GM12878 (cell line): ENCODE measurements around the gene MAPRE2. TPM values are rescaled to one million over a fixed set of nuclear protein-coding genes. Genes with fewer than 3 reads are reported as not detected.

Experiments
- ATAC-seq: fragments of 200-7000 bp; cut with Tn5 transposase; 3 replicates; pipeline ENCODE4 v1.9.1; 2020; ENCODE audit warnings: mild to moderate bottlenecking, moderate library complexity
- BruUV-seq: library from RNA; stranded (reverse); fragments of 400-500 nt; replicated peaks from 2 replicates; lab custom pipeline; 2021; lab: Mats Ljungman, UMichigan
- CTCF ChIA-PET: fragments of 300-600 bp; sonication (Branson Sonifier 250); formaldehyde crosslinking; extraction: SDS; loops from one replicate; lab custom pipeline; 2021; ENCODE audit warnings: inconsistent platforms; lab: Yijun Ruan, JAX
- POLR2A ChIA-PET: fragments of 350-600 bp; formaldehyde crosslinking; extraction: SDS; loops from one replicate; lab custom pipeline; 2021; ENCODE audit warnings: inconsistent platforms; lab: Charles Lee
- RAD21 ChIA-PET: fragments of 300-600 bp; sonication (Branson Sonifier 250); formaldehyde crosslinking; loops from one replicate; lab custom pipeline; 2023; ENCODE audit warnings: antibody characterized with exemption; ENCODE audit not compliant: unreplicated experiment; lab: Charles Lee
- SMC1A ChIA-PET: fragments of 300-600 bp; sonication (Branson Sonifier 250); formaldehyde crosslinking; loops from one replicate; lab custom pipeline; 2023; ENCODE audit not compliant: unreplicated experiment, uncharacterized antibody; lab: Charles Lee
- DNase-seq: peaks from one replicate; pipeline ENCODE4 v3.0.0-alpha.2; 2011; ENCODE audit warnings: low read depth, low spot score
- FAIRE-seq: peaks from 3 replicates; lab custom pipeline; 2011; peaks lifted over from hg19 to GRCh38; lab: Jason Lieb, UNC
- H2AFZ ChIP-seq: 2 replicates; pipeline ENCODE4 v1.6.0; 2011; ENCODE audit warnings: low read depth, low read length, control low read depth; ENCODE audit not compliant: control insufficient read depth
- H3K27ac ChIP-seq: 2 replicates; pipeline ENCODE4 v1.5.1; 2011; ENCODE audit warnings: control low read depth; ENCODE audit not compliant: control insufficient read depth, insufficient read depth
- H3K27me3 ChIP-seq, 2 experiments: replicated peaks in 1 of 2; 2 replicates each; pipeline versions ENCODE4 v1.6.0 to v1.6.1; 2011; ENCODE audit warnings: low read length in 1 of 2; ENCODE audit not compliant: control insufficient read depth in 2 of 2, insufficient read depth in 2 of 2
- H3K36me3 ChIP-seq, 2 experiments: 2 replicates each; pipeline ENCODE4 v1.5.1; 2011; ENCODE audit warnings: low read length in 1 of 2; ENCODE audit not compliant: control insufficient read depth in 2 of 2, insufficient read depth in 2 of 2
- H3K4me1 ChIP-seq: 2 replicates; pipeline ENCODE4 v1.6.1; 2011; ENCODE audit warnings: mild to moderate bottlenecking, low read length, moderate library complexity, mixed read lengths; ENCODE audit not compliant: control insufficient read depth, insufficient read depth
- H3K4me2 ChIP-seq: 2 replicates; pipeline ENCODE4 v1.6.0; 2011; ENCODE audit warnings: control low read depth; ENCODE audit not compliant: control insufficient read depth, insufficient read depth
- H3K4me3 ChIP-seq: fragments of 200-600 bp; sonication (generic); 2 replicates; pipeline ENCODE4 v1.5.1; 2016
- H3K79me2 ChIP-seq: 2 replicates; pipeline ENCODE4 v1.6.0; 2011; ENCODE audit warnings: low read length; ENCODE audit not compliant: control insufficient read depth, insufficient read depth
- H3K9ac ChIP-seq: 2 replicates; pipeline ENCODE4 v1.8.0; 2011; ENCODE audit warnings: low read length, control low read depth, mixed read lengths; ENCODE audit not compliant: control insufficient read depth, insufficient read depth
- H3K9me3 ChIP-seq: replicated peaks from 3 replicates; pipeline ENCODE4 v1.5.1; 2011; ENCODE audit warnings: mild to moderate bottlenecking, low read length; ENCODE audit not compliant: control insufficient read depth, insufficient read depth
- H4K20me1 ChIP-seq: 2 replicates; pipeline ENCODE4 v1.6.0; 2011; ENCODE audit not compliant: control insufficient read depth, insufficient read depth
- CBX3 ChIP-seq: fragments of 200-600 bp; sonication (generic); IDR thresholded peaks from 2 replicates; pipeline ENCODE4 v1.6.1; 2016; ENCODE audit warnings: low read depth, borderline replicate concordance
- CHD4 ChIP-seq: fragments of 200-600 bp; sonication (generic); IDR thresholded peaks from 2 replicates; pipeline ENCODE4 v1.6.1; 2016; ENCODE audit warnings: mild to moderate bottlenecking
- EGR1 ChIP-seq, 2 experiments: IDR thresholded peaks; 1 replicate in 1 of 2; 2 replicates in 1 of 2; pipeline ENCODE4 v1.6.1; 2011 to 2012; ENCODE audit warnings: low read depth in 2 of 2, low read length in 2 of 2, borderline replicate concordance in 1 of 2, mild to moderate bottlenecking in 1 of 2, moderate library complexity in 1 of 2
- EP300 ChIP-seq, 2 experiments: fragments of 150-350 bp in 1 of 2; IDR thresholded peaks; 2 replicates each; pipeline ENCODE4 v1.6.1; 2011 to 2012; ENCODE audit warnings: low read depth in 2 of 2, low read length in 2 of 2, borderline replicate concordance in 1 of 2, improper control_type of control experiment in 1 of 2, inconsistent platforms in 1 of 2; ENCODE audit not compliant: control insufficient read depth in 1 of 2
- EZH2 ChIP-seq: IDR thresholded peaks from 2 replicates; pipeline ENCODE4 v1.6.1; 2012; ENCODE audit warnings: low read depth, mild to moderate bottlenecking, control low read depth, inconsistent platforms, low read length, borderline replicate concordance; ENCODE audit not compliant: control insufficient read depth
- FOXM1 ChIP-seq: IDR thresholded peaks from 2 replicates; pipeline ENCODE4 v1.6.1; 2012; ENCODE audit warnings: low read depth, mild to moderate bottlenecking, inconsistent platforms, low read length, moderate library complexity
- KAT2A ChIP-seq: conservative IDR thresholded peaks from 2 replicates; pipeline ENCODE4 v1.6.1; 2011; ENCODE audit warnings: low read depth, low read length; ENCODE audit not compliant: control insufficient read depth
- NBN ChIP-seq: fragments of 450-650 bp; IDR thresholded peaks from 2 replicates; pipeline ENCODE4 v1.6.1; 2016
- NFYA ChIP-seq: IDR thresholded peaks from 2 replicates; pipeline ENCODE4 v1.6.1; 2011; ENCODE audit warnings: low read depth, mild to moderate bottlenecking, low read length, improper control_type of control experiment, borderline replicate concordance
- PML ChIP-seq: IDR thresholded peaks from 2 replicates; pipeline ENCODE4 v1.6.1; 2012; ENCODE audit warnings: low read length, inconsistent platforms
- SMARCA5 ChIP-seq: fragments of 450-650 bp; IDR thresholded peaks from 2 replicates; pipeline ENCODE4 v1.6.1; 2017; ENCODE audit warnings: mild to moderate bottlenecking
- WGBS: methylation state at CpG from one replicate; pipeline ENCODE4 v1.1.6; 2016; ENCODE audit warnings: low lambda C conversion rate; ENCODE audit not compliant: insufficient replicate concordance, insufficient coverage; ENCODE audit errors: missing lambda C conversion rate; 5-methylcytosine and 5-hydroxymethylcytosine counted together
- in situ Hi-C: fragments of 300-500 bp; cut with MboI; formaldehyde crosslinking; loops from 9 replicates; pipeline ENCODE4 v1.14.3; 2018; ENCODE audit warnings: mixed read lengths
- intact Hi-C: fragments of 100-400 bp; cut with micrococcal nuclease; formaldehyde crosslinking; loops from one replicate; pipeline ENCODE4 v1.14.2; 2022; ENCODE audit not compliant: unreplicated experiment
- polyA plus RNA-seq, 11 experiments: library from polyadenylated mRNA; depleted of rRNA in 4 of 11; unstranded in 6 of 11; stranded (reverse) in 5 of 11; fragments of >200 nt; fragmentation: Nextera tagmentation in 4 of 11; fragmentation: Illumina TruSeq in 1 of 11; extraction: Ambion mirVana in 4 of 11; extraction: Trizol in 1 of 11; gene quantifications; 1 replicate in 1 of 11; 2 replicates in 10 of 11; pipeline versions ENCODE4 v1.2.1 to v1.2.3, GENCODE V29; 2011 to 2016; ENCODE audit warnings: inconsistent platforms in 2 of 11, missing spikeins in 2 of 11, low read depth in 1 of 11
- total RNA-seq, 4 experiments: library from RNA; depleted of rRNA in 3 of 4; stranded (reverse); fragments of >200 nt in 3 of 4; fragmentation: Illumina TruSeq in 1 of 4; extraction: Trizol in 1 of 4; gene quantifications; 2 replicates each; pipeline versions ENCODE4 v1.2.1 to v1.2.3, GENCODE V29; 2013 to 2021
- TF ChIP-seq, protein P1 (sequence below): fragments of 450-650 bp; IDR thresholded peaks from 2 replicates; pipeline ENCODE4 v1.6.1; 2017; ENCODE audit warnings: low read depth, mild to moderate bottlenecking, moderate library complexity
- TF ChIP-seq, protein P2 (sequence below): fragments of 450-650 bp; IDR thresholded peaks from 2 replicates; pipeline ENCODE4 v1.6.1; 2017; ENCODE audit warnings: mild to moderate bottlenecking, moderate library complexity

MAPRE2 gene
- total and polyA plus RNA-seq, 10 of the 15 experiments (the other 5 are each of a cell fraction or from before 2014, with no cell fraction given), result 11.0 to 50.6 (median 24.0) TPM

GRCh38 chr18:35110059-35110458 is 68.8 kb downstream of the MAPRE2 start:
- BruUV-seq, result no TSS peak
- Histone ChIP-seq H2AFZ (no peak overlapping the region), H3K27me3 (no peaks in the 10 kb centered on the region), H3K36me3 (no peaks in the 10 kb centered on the region), H3K79me2 (no peaks in the 10 kb centered on the region), H3K4me2 (no peak overlapping the region), H3K27ac (no peak overlapping the region), H3K9me3 (peaks cover 3% of the 10 kb centered on the region; the same call in 2 of the 3 replicates), H3K9ac (no peak overlapping the region), H3K4me1 (no peaks in the 10 kb centered on the region), H4K20me1 (no peaks in the 10 kb centered on the region), H3K4me3 (no peak overlapping the region)
- DNase-seq (no peak), FAIRE-seq (no peak), ATAC-seq (no peak)
- RAD21 ChIA-PET, result no interaction called here
- SMC1A ChIA-PET, result no interaction called here
- POLR2A ChIA-PET, result no interaction called here
- intact Hi-C loops (no loop called here), in situ Hi-C loops (no loop called here)
- CTCF ChIA-PET, result no interaction called here
- 99% methylated on average over 3 of the region's 3 CpGs for WGBS
- no peak for TF ChIP-seq FOXM1
- TF ChIP-seq, protein P1, sequence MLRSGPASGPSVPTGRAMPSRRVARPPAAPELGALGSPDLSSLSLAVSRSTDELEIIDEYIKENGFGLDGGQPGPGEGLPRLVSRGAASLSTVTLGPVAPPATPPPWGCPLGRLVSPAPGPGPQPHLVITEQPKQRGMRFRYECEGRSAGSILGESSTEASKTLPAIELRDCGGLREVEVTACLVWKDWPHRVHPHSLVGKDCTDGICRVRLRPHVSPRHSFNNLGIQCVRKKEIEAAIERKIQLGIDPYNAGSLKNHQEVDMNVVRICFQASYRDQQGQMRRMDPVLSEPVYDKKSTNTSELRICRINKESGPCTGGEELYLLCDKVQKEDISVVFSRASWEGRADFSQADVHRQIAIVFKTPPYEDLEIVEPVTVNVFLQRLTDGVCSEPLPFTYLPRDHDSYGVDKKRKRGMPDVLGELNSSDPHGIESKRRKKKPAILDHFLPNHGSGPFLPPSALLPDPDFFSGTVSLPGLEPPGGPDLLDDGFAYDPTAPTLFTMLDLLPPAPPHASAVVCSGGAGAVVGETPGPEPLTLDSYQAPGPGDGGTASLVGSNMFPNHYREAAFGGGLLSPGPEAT, result no peak
- TF ChIP-seq KAT2A, result no peak
- no peak for TF ChIP-seq EP300 (IDR thresholded peaks at IDR 0.05; ENCODE audit: borderline replicate concordance in 1 of 2, control insufficient read depth in 1 of 2, low read depth in 2 of 2, low read length in 2 of 2)
- no peak for TF ChIP-seq PML
- TF ChIP-seq NBN, result no peak
- TF ChIP-seq EGR1 (IDR thresholded peaks at IDR 0.05; ENCODE audit: borderline replicate concordance in 1 of 2, low read depth in 2 of 2, low read length in 2 of 2), result no peak
- TF ChIP-seq NFYA, result no peak
- no peak for TF ChIP-seq EZH2
- TF ChIP-seq SMARCA5, result no peak
- TF ChIP-seq CBX3, result no peak
- TF ChIP-seq CHD4, result no peak
- TF ChIP-seq, protein P2, sequence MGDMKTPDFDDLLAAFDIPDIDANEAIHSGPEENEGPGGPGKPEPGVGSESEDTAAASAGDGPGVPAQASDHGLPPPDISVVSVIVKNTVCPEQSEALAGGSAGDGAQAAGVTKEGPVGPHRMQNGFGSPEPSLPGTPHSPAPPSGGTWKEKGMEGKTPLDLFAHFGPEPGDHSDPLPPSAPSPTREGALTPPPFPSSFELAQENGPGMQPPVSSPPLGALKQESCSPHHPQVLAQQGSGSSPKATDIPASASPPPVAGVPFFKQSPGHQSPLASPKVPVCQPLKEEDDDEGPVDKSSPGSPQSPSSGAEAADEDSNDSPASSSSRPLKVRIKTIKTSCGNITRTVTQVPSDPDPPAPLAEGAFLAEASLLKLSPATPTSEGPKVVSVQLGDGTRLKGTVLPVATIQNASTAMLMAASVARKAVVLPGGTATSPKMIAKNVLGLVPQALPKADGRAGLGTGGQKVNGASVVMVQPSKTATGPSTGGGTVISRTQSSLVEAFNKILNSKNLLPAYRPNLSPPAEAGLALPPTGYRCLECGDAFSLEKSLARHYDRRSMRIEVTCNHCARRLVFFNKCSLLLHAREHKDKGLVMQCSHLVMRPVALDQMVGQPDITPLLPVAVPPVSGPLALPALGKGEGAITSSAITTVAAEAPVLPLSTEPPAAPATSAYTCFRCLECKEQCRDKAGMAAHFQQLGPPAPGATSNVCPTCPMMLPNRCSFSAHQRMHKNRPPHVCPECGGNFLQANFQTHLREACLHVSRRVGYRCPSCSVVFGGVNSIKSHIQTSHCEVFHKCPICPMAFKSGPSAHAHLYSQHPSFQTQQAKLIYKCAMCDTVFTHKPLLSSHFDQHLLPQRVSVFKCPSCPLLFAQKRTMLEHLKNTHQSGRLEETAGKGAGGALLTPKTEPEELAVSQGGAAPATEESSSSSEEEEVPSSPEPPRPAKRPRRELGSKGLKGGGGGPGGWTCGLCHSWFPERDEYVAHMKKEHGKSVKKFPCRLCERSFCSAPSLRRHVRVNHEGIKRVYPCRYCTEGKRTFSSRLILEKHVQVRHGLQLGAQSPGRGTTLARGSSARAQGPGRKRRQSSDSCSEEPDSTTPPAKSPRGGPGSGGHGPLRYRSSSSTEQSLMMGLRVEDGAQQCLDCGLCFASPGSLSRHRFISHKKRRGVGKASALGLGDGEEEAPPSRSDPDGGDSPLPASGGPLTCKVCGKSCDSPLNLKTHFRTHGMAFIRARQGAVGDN, result no peak
